Gastrocnemius medialis (tissue), 4 donors: ENCODE data around the gene NUDT9. TPM values are rescaled to one million over a fixed set of nuclear protein-coding genes. Genes with fewer than 3 reads are reported as not detected.
"Not testable (repeated sequence)": the region's sequence is repeated elsewhere in the genome, so short reads cannot be mapped to it uniquely, and the experiment has no call there.

Source experiments
- ATAC-seq, 2 donors: fragments of 150-250 bp; one replicate each; pipeline ENCODE4 v1.9.1; 2016
- DNase-seq, 2 donors: peaks; one replicate each; pipeline ENCODE4 v3.0.0-alpha.2; 2019
- H3K27ac ChIP-seq, 4 donors: fragments of 200-600 bp; sonication (generic); 1 replicate in 1 of 4; 2 replicates in 3 of 4; pipeline ENCODE4 v1.5.1; 2016 to 2018; ENCODE audit warnings: mild to moderate bottlenecking in 2 of 4, moderate library complexity in 1 of 4
- H3K27me3 ChIP-seq, 3 donors: fragments of 200-600 bp; sonication (generic) in 2 of 3; 1 replicate in 1 of 3; 2 replicates in 2 of 3; pipeline versions ENCODE4 v1.5.1 to v1.6.0; 2016 to 2019; ENCODE audit warnings: mild to moderate bottlenecking in 1 of 3, moderate library complexity in 1 of 3
- H3K36me3 ChIP-seq, 2 donors: fragments of 200-600 bp; sonication (generic) in 1 of 2; one replicate each; pipeline ENCODE4 v1.5.1; 2017 to 2018
- H3K4me1 ChIP-seq, 2 donors: fragments of 200-600 bp; sonication (generic) in 1 of 2; one replicate each; pipeline ENCODE4 v1.5.1; 2016 to 2017; ENCODE audit warnings: mild to moderate bottlenecking in 2 of 2
- H3K4me3 ChIP-seq, 4 donors: fragments of 200-600 bp; sonication (generic) in 3 of 4; 1 replicate in 1 of 4; 2 replicates in 3 of 4; pipeline ENCODE4 v1.5.1; 2016 to 2019; ENCODE audit warnings: mild to moderate bottlenecking in 2 of 4
- H3K9me3 ChIP-seq, 3 donors: fragments of 200-600 bp; sonication (generic) in 2 of 3; 1 replicate in 1 of 3; 2 replicates in 2 of 3; pipeline ENCODE4 v1.5.1; 2016 to 2019
- CTCF ChIP-seq, 5 experiments: fragments of 450-650 bp in 3 of 5; fragments of 200-600 bp in 2 of 5; sonication (generic) in 2 of 5; IDR thresholded peaks in 4 of 5; conservative IDR thresholded peaks in 1 of 5; 1 replicate in 4 of 5; 2 replicates in 1 of 5; pipeline ENCODE4 v1.5.1; 2016 to 2019; ENCODE audit warnings: antibody characterized with exemption in 5 of 5, mild to moderate bottlenecking in 3 of 5, moderate library complexity in 3 of 5
- POLR2A ChIP-seq, 2 donors: fragments of 450-650 bp; IDR thresholded peaks; one replicate each; pipeline ENCODE4 v1.6.1; 2017; ENCODE audit warnings: antibody characterized with exemption in 2 of 2, mild to moderate bottlenecking in 2 of 2, moderate library complexity in 2 of 2
- in situ Hi-C, 4 donors: fragments of 200-750 bp; cut with MboI; loops; one replicate each; pipeline versions ENCODE4 v1.15.0 to v1.8.0; 2017; ENCODE audit warnings: low sequenced_read_pairs in 4 of 4
- intact Hi-C: fragments of 100-400 bp; cut with DNase I; formaldehyde crosslinking; loops from one replicate; pipeline ENCODE4 v1.15.1; 2023; ENCODE audit warnings: low total_unique reads
- total RNA-seq, 4 donors: library from RNA; depleted of rRNA; stranded (reverse); fragments of >200 nt; gene quantifications; one replicate each; pipeline versions ENCODE4 v1.1.0 to v1.2.3, GENCODE V29; 2016

Gene NUDT9
- total RNA-seq, 4 donors from 2014 or later, result 13.4 to 16.7 (median 15.8) TPM

- H3K36me3 ChIP-seq, result peaks cover 0 to 42% of the 10 kb centered on the region in 2 donors
- ATAC-seq, result no peak
Measured at GRCh38 chr4:87442889-87443288, 20.5 kb downstream of the NUDT9 start.

GRCh38 chr4:87444741-87445140 lies 22.4 kb downstream of the NUDT9 start:
- TF ChIP-seq CTCF (IDR thresholded peaks at IDR 0.05 in 4 of 5, conservative IDR thresholded peaks at IDR 0.05 in 1 of 5), result no peak
- TF ChIP-seq POLR2A (IDR thresholded peaks at IDR 0.05), result no peak
- no peaks in the 10 kb centered on the region for H3K4me1 ChIP-seq
- DNase-seq, result no peak
- H3K27me3 ChIP-seq, result no peaks in the 10 kb centered on the region
- H3K27ac ChIP-seq, result no peak overlapping the region
- ATAC-seq, result no peak
- peaks cover 0 to 31% of the 10 kb centered on the region in 2 donors for H3K36me3 ChIP-seq
- no peak overlapping the region for H3K4me3 ChIP-seq
- in situ Hi-C loops (no loop called here), intact Hi-C loops (no loop called here)
- H3K9me3 ChIP-seq, result no peaks in the 10 kb centered on the region

More at GRCh38 chr4:87442889-87443288, 20.5 kb downstream of the NUDT9 start:
- Histone ChIP-seq H3K27me3 (no peaks in the 10 kb centered on the region), H3K4me3 (no peak overlapping the region), H3K9me3 (no peaks in the 10 kb centered on the region), H3K27ac (no peak overlapping the region), H3K4me1 (no peaks in the 10 kb centered on the region)
- TF ChIP-seq CTCF (IDR thresholded peaks at IDR 0.05 in 4 of 5, conservative IDR thresholded peaks at IDR 0.05 in 1 of 5) (no peak), POLR2A (IDR thresholded peaks at IDR 0.05) (no peak)
- in situ Hi-C loops (no loop called here), intact Hi-C loops (no loop called here)
- no peak for DNase-seq

GRCh38 chr4:87445964-87446363 lies 23.6 kb downstream of the NUDT9 start:
- no peak overlapping the region for H3K27ac ChIP-seq
- no peaks in the 10 kb centered on the region for H3K9me3 ChIP-seq
- no peak overlapping the region for H3K4me3 ChIP-seq
- no peak for TF ChIP-seq POLR2A (IDR thresholded peaks at IDR 0.05)
- TF ChIP-seq CTCF (IDR thresholded peaks at IDR 0.05 in 4 of 5, conservative IDR thresholded peaks at IDR 0.05 in 1 of 5), result no peak
- H3K4me1 ChIP-seq, result no peaks in the 10 kb centered on the region
- H3K36me3 ChIP-seq, result peaks cover 0 to 31% of the 10 kb centered on the region in 2 donors
- no peaks in the 10 kb centered on the region for H3K27me3 ChIP-seq
- intact Hi-C loops (no loop called here), in situ Hi-C loops (no loop called here)
- DNase-seq, result no peak
- no peak for ATAC-seq

- DNase-seq, H3K9me3 ChIP-seq, intact Hi-C loops, H3K27me3 ChIP-seq, H3K4me3 ChIP-seq, H3K27ac ChIP-seq, ATAC-seq, H3K4me1 ChIP-seq, in situ Hi-C loops: not testable (repeated sequence)
- H3K36me3 ChIP-seq, result peaks cover 0 to 31% of the 10 kb centered on the region in 2 donors
Measured at GRCh38 chr4:87446375-87446774, 24.0 kb downstream of the NUDT9 start.

- TF ChIP-seq POLR2A (IDR thresholded peaks at IDR 0.05), result no peak
- TF ChIP-seq CTCF (IDR thresholded peaks at IDR 0.05 in 4 of 5, conservative IDR thresholded peaks at IDR 0.05 in 1 of 5), result no peak
- H3K36me3 ChIP-seq, result peaks cover 0 to 24% of the 10 kb centered on the region in 2 donors
- H3K4me1 ChIP-seq, result no peaks in the 10 kb centered on the region
- ATAC-seq (no peak), DNase-seq (no peak)
- H3K27me3 ChIP-seq, result no peaks in the 10 kb centered on the region
- H3K4me3 ChIP-seq, result no peak overlapping the region
- H3K27ac ChIP-seq, result no peak overlapping the region
- intact Hi-C loops, result no loop called here
- no peaks in the 10 kb centered on the region for H3K9me3 ChIP-seq
- in situ Hi-C loops, result loop anchor here in 1 of 4 donors (25.0 kb wide), 1 partner anchor 314 kb away; no protein-coding TSS in a partner anchor
Measured at GRCh38 chr4:87451537-87451936, 29.2 kb downstream of the NUDT9 start.
